ENCODE data around the gene PRKRA. TPM values are rescaled to one million over a fixed set of nuclear protein-coding genes. Genes with fewer than 3 reads are reported as not detected.
A peak's percentile ranks its signal among the peaks of the same experiment; 100 is the strongest.

Gene PRKRA
- 58.9 and 60.9 TPM in 2 replicates for total RNA-seq

GRCh38 chr2:178450774-178451525 is at the start of gene PRKRA, which contains the start of gene PJVK:
TSS of gene PRKRA (minus strand) at chr2:178451175. CDS start at chr2:178451030, 145 bp downstream.
TSS of gene PJVK (plus strand) at chr2:178451378. CDS start at chr2:178453410, 2,032 bp downstream.
- H3K4me3 ChIP-seq (ENCODE audit: low read depth, low read length), result peak within 1 kb of the TSS; percentile 91
- DNase-seq (ENCODE audit: low read depth), result peak; percentile 98
- TF ChIP-seq CTCF (IDR thresholded peaks at IDR 0.05; ENCODE audit: insufficient read depth, low read depth, low read length), result no peak

- TF ChIP-seq CTCF (IDR thresholded peaks at IDR 0.05; ENCODE audit: insufficient read depth, low read depth, low read length), result no peak
- H3K4me3 ChIP-seq (ENCODE audit: low read depth, low read length), result no peak overlapping the region
- DNase-seq (ENCODE audit: low read depth), result no peak
These were observed 48.7 kb upstream of the PRKRA start for GRCh38 chr2:178499640-178500039.

- no peak for DNase-seq (ENCODE audit: low read depth)
- H3K4me3 ChIP-seq (ENCODE audit: low read depth, low read length), result no peak overlapping the region
- TF ChIP-seq CTCF (IDR thresholded peaks at IDR 0.05; ENCODE audit: insufficient read depth, low read depth, low read length), result no peak
These were observed 47.2 kb upstream of the PRKRA start for GRCh38 chr2:178498137-178498536.

GRCh38 chr2:178496049-178496448 is 45.1 kb upstream of the PRKRA start:
- H3K4me3 ChIP-seq (ENCODE audit: low read depth, low read length), result no peak overlapping the region
- DNase-seq (ENCODE audit: low read depth), result no peak
- TF ChIP-seq CTCF (IDR thresholded peaks at IDR 0.05; ENCODE audit: insufficient read depth, low read depth, low read length), result no peak

- no peak for DNase-seq (ENCODE audit: low read depth)
- no peak for TF ChIP-seq CTCF (IDR thresholded peaks at IDR 0.05; ENCODE audit: insufficient read depth, low read depth, low read length)
- no peak overlapping the region for H3K4me3 ChIP-seq (ENCODE audit: low read depth, low read length)
These were observed 40.6 kb upstream of the PRKRA start for GRCh38 chr2:178491612-178492011.

GRCh38 chr2:178485356-178485755 is 34.4 kb upstream of the PRKRA start:
- TF ChIP-seq CTCF (IDR thresholded peaks at IDR 0.05; ENCODE audit: insufficient read depth, low read depth, low read length), result no peak
- H3K4me3 ChIP-seq (ENCODE audit: low read depth, low read length), result no peak overlapping the region
- DNase-seq (ENCODE audit: low read depth), result no peak
